ENCODE data around the gene PPP2R2D. TPM values are rescaled to one million over a fixed set of nuclear protein-coding genes. Genes with fewer than 3 reads are reported as not detected.

PPP2R2D gene
- total RNA-seq, 8 experiments from 2014 or later: 21.9 to 32.4 (median 30.7) TPM

GRCh38 chr10:131961047-131961776, 60.4 kb downstream of the PPP2R2D start:
- WGBS, 10 experiments: 60 to 97% (median 85%) methylated on average over 1 to 10 of the region's 26 CpGs; no CpG with 5 or more reads in 6 of the 10 experiments
- in situ Hi-C loops (cut with MboI; ENCODE audit: low pct_unique_long_range_greater_than_20kb in 2 of 9, low sequenced_read_pairs in 9 of 9, unreplicated experiment in 9 of 9): no loop called here
- H3K4me3 ChIP-seq: no peak overlapping the region
- ATAC-seq (replicated peaks in 6 of 8): peak in 5 of 8 experiments; percentile 14 to 41 (median 36)
- no peaks in the 10 kb centered on the region for H3K4me1 ChIP-seq (replicated peaks in 1 of 2)
- H3K27ac ChIP-seq: no peak overlapping the region

GRCh38 chr10:131961777-131962662, 61.2 kb downstream of the PPP2R2D start:
- H3K4me3 ChIP-seq: no peak overlapping the region
- no peak overlapping the region for H3K27ac ChIP-seq
- peak in 5 of 8 experiments; percentile 16 to 81 (median 71) for ATAC-seq (replicated peaks in 6 of 8)
- WGBS, 10 experiments: 4 to 98% (median 81%) methylated on average over 2 to 25 of the region's 32 CpGs; no CpG with 5 or more reads in 2 of the 10 experiments
- in situ Hi-C loops (cut with MboI; ENCODE audit: low pct_unique_long_range_greater_than_20kb in 2 of 9, low sequenced_read_pairs in 9 of 9, unreplicated experiment in 9 of 9): no loop called here
- no peaks in the 10 kb centered on the region for H3K4me1 ChIP-seq (replicated peaks in 1 of 2)

GRCh38 chr10:131963350-131963749, 62.5 kb downstream of the PPP2R2D start:
- in situ Hi-C loops (cut with MboI; ENCODE audit: low pct_unique_long_range_greater_than_20kb in 2 of 9, low sequenced_read_pairs in 9 of 9, unreplicated experiment in 9 of 9): no loop called here
- no peak for ATAC-seq (replicated peaks in 6 of 8)
- WGBS, 10 experiments: 60 to 100% (median 92%) methylated on average over 1 to 13 of the region's 20 CpGs; no CpG with 5 or more reads in 4 of the 10 experiments
- no peak overlapping the region for H3K4me3 ChIP-seq
- H3K27ac ChIP-seq: no peak overlapping the region
- no peaks in the 10 kb centered on the region for H3K4me1 ChIP-seq (replicated peaks in 1 of 2)

- no peak overlapping the region for H3K4me3 ChIP-seq
- no peaks in the 10 kb centered on the region for H3K4me1 ChIP-seq (replicated peaks in 1 of 2)
- no peak for ATAC-seq (replicated peaks in 6 of 8)
- no peak overlapping the region for H3K27ac ChIP-seq
- in situ Hi-C loops (cut with MboI; ENCODE audit: low pct_unique_long_range_greater_than_20kb in 2 of 9, low sequenced_read_pairs in 9 of 9, unreplicated experiment in 9 of 9): no loop called here
- WGBS, 10 experiments: 59 to 100% (median 77%) methylated on average over 2 to 8 of the region's 9 CpGs; no CpG with 5 or more reads in 3 of the 10 experiments
Observed at GRCh38 chr10:131963811-131964210, 63.0 kb downstream of the PPP2R2D start.

- Histone ChIP-seq H3K4me1 (replicated peaks in 1 of 2) (no peaks in the 10 kb centered on the region), H3K4me3 (no peak overlapping the region), H3K27ac (no peak overlapping the region)
- in situ Hi-C loops (cut with MboI; ENCODE audit: low pct_unique_long_range_greater_than_20kb in 2 of 9, low sequenced_read_pairs in 9 of 9, unreplicated experiment in 9 of 9): no loop called here
- 50 to 100% (median 93%) methylated on average over 1 to 9 of the region's 9 CpGs; no CpG with 5 or more reads in 3 of the 10 experiments for WGBS, 10 experiments
- ATAC-seq (replicated peaks in 6 of 8): no peak
Observed at GRCh38 chr10:131964298-131964697, 63.5 kb downstream of the PPP2R2D start.

GRCh38 chr10:131968949-131969348, 68.1 kb downstream of the PPP2R2D start:
- ATAC-seq (replicated peaks in 6 of 8): no peak
- in situ Hi-C loops (cut with MboI; ENCODE audit: low pct_unique_long_range_greater_than_20kb in 2 of 9, low sequenced_read_pairs in 9 of 9, unreplicated experiment in 9 of 9): no loop called here
- WGBS, 10 experiments: 76 to 100% (median 97%) methylated on average over 1 to 10 of the region's 13 CpGs; no CpG with 5 or more reads in 2 of the 10 experiments
- Histone ChIP-seq H3K4me3 (no peak overlapping the region), H3K4me1 (replicated peaks in 1 of 2) (peaks cover 0 to 3% of the 10 kb centered on the region in 2 donors), H3K27ac (no peak overlapping the region)

- WGBS, 10 experiments: 89 to 100% (median 95%) methylated on average over 1 to 9 of the region's 18 CpGs; no CpG with 5 or more reads in 2 of the 10 experiments
- Histone ChIP-seq H3K4me3 (no peak overlapping the region), H3K27ac (no peak overlapping the region), H3K4me1 (replicated peaks in 1 of 2) (peaks cover 3% of the 10 kb centered on the region in 2 donors)
- no peak for ATAC-seq (replicated peaks in 6 of 8)
- in situ Hi-C loops (cut with MboI; ENCODE audit: low pct_unique_long_range_greater_than_20kb in 2 of 9, low sequenced_read_pairs in 9 of 9, unreplicated experiment in 9 of 9): no loop called here
Observed at GRCh38 chr10:131970946-131971345, 70.1 kb downstream of the PPP2R2D start.

GRCh38 chr10:131971591-131971990, 70.8 kb downstream of the PPP2R2D start:
- H3K4me3 ChIP-seq: no peak overlapping the region
- WGBS, 10 experiments: 80 to 100% (median 96%) methylated on average over 1 to 5 of the region's 7 CpGs; no CpG with 5 or more reads in 1 of the 10 experiments
- in situ Hi-C loops (cut with MboI; ENCODE audit: low pct_unique_long_range_greater_than_20kb in 2 of 9, low sequenced_read_pairs in 9 of 9, unreplicated experiment in 9 of 9): no loop called here
- H3K4me1 ChIP-seq (replicated peaks in 1 of 2): peaks cover 3 to 9% of the 10 kb centered on the region in 2 donors
- no peak for ATAC-seq (replicated peaks in 6 of 8)
- no peak overlapping the region for H3K27ac ChIP-seq

GRCh38 chr10:131972474-131973071, 71.8 kb downstream of the PPP2R2D start:
- in situ Hi-C loops (cut with MboI; ENCODE audit: low pct_unique_long_range_greater_than_20kb in 2 of 9, low sequenced_read_pairs in 9 of 9, unreplicated experiment in 9 of 9): no loop called here
- no peak overlapping the region for H3K4me3 ChIP-seq
- peak; percentile 54 to 91 (median 68) for ATAC-seq (replicated peaks in 6 of 8)
- H3K27ac ChIP-seq: no peak overlapping the region
- H3K4me1 ChIP-seq (replicated peaks in 1 of 2): peaks cover 5 to 17% of the 10 kb centered on the region in 2 donors
- 47 to 87% (median 84%) methylated on average over 3 to 8 of the region's 11 CpGs; no CpG with 5 or more reads in 2 of the 10 experiments for WGBS, 10 experiments

- in situ Hi-C loops (cut with MboI; ENCODE audit: low pct_unique_long_range_greater_than_20kb in 2 of 9, low sequenced_read_pairs in 9 of 9, unreplicated experiment in 9 of 9): no loop called here
- no peak for ATAC-seq (replicated peaks in 6 of 8)
- H3K4me3 ChIP-seq: no peak overlapping the region
- peaks cover 10 to 25% of the 10 kb centered on the region in 2 donors for H3K4me1 ChIP-seq (replicated peaks in 1 of 2)
- 87 to 100% (median 95%) methylated on average over 1 to 15 of the region's 34 CpGs; no CpG with 5 or more reads in 1 of the 10 experiments for WGBS, 10 experiments
- no peak overlapping the region for H3K27ac ChIP-seq
Observed at GRCh38 chr10:131973160-131973951, 72.5 kb downstream of the PPP2R2D start.

- WGBS, 10 experiments: 60 to 100% (median 87%) methylated on average over 1 to 13 of the region's 14 CpGs
- Histone ChIP-seq H3K27ac (no peak overlapping the region), H3K4me1 (replicated peaks in 1 of 2) (peaks cover 19 to 34% of the 10 kb centered on the region in 2 donors), H3K4me3 (no peak overlapping the region)
- no peak for ATAC-seq (replicated peaks in 6 of 8)
- in situ Hi-C loops (cut with MboI; ENCODE audit: low pct_unique_long_range_greater_than_20kb in 2 of 9, low sequenced_read_pairs in 9 of 9, unreplicated experiment in 9 of 9): no loop called here
Observed at GRCh38 chr10:131974034-131974817, 73.4 kb downstream of the PPP2R2D start.

Data from motor neuron (in vitro differentiated cells).